H1 (cell line): ENCODE measurements around the gene DHDDS. TPM values are rescaled to one million over a fixed set of nuclear protein-coding genes. Genes with fewer than 3 reads are reported as not detected.

Experiments used
- BACH1 ChIP-seq: IDR thresholded peaks from 2 replicates; pipeline ENCODE4 v1.6.1; 2012; ENCODE audit warnings: low read length, improper control_type of control experiment
- polyA plus RNA-seq, 7 experiments: library from polyadenylated mRNA; depleted of rRNA in 3 of 7; stranded (reverse) in 5 of 7; unstranded in 2 of 7; fragments of >200 nt in 5 of 7; fragments of 200-250 nt in 2 of 7; gene quantifications; 1 replicate in 5 of 7; 2 replicates in 1 of 7; 4 replicates in 1 of 7; pipeline versions ENCODE4 v1.2.1 to v1.2.3, GENCODE V29; 2011 to 2013; ENCODE audit warnings: missing spikeins in 2 of 7, mixed read lengths in 2 of 7
- total RNA-seq: library from RNA; stranded (reverse); fragmentation: NEBNext Ultra II Directional; extraction: Animal tissue kit (Norgen Biotek cat#: 25700); gene quantifications from 2 replicates; pipeline ENCODE4 v1.2.1, GENCODE V29; 2021

The DHDDS gene
- total and polyA plus RNA-seq, 2 of the 8 experiments (the other 6 are each of a cell fraction or from before 2014, with no cell fraction given) = 28.3 to 44.6 TPM

DNA sequence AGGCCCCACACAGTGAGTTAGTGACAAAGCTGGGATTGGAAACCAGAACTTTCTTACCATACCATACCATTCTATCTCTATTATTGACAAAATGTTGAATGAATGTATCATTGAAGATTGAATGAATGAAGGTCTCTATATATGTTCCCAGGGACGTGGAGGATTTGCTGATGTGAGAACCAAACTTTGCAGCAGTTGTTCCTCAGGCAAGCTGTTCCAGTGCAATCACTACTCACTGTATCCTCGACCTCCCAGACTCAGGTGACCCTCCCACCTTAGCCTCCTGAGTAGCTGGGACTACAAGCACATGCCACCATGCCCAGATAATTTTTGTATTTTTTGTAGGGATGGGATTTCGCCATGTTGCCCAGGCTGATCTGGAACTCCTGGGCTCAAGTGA is 33.1 kb upstream of the DHDDS start (continued):
- TF ChIP-seq BACH1 = no peak
